Measurements from ENCODE around the gene AUP1.
A peak's percentile ranks its signal among the peaks of the same experiment; 100 is the strongest.

AUP1 gene

GRCh38 chr2:74511104-74511989 is 18.2 kb downstream of the AUP1 start:
- DNase-seq: no peak

GRCh38 chr2:74510272-74510671 is 19.2 kb downstream of the AUP1 start:
- DNase-seq: no peak

- DNase-seq: peak; percentile 32
Observed at GRCh38 chr2:74507926-74508520, 21.5 kb downstream of the AUP1 start.

- DNase-seq: peak; percentile 100
Observed at GRCh38 chr2:74507145-74507925, 22.2 kb downstream of the AUP1 start, which contains the start of gene PCGF1. Gene PCGF1 (minus strand): TSS chr2:74507695. CDS start chr2:74507668, 27 bp downstream.

- DNase-seq: no peak
Observed at GRCh38 chr2:74505448-74506246, 23.9 kb downstream of the AUP1 start.

- no peak for DNase-seq
Observed at GRCh38 chr2:74504591-74504990, 24.9 kb downstream of the AUP1 start.

- DNase-seq: no peak
Observed at GRCh38 chr2:74503506-74504475, 25.7 kb downstream of the AUP1 start.

GRCh38 chr2:74502720-74503505 is 26.6 kb downstream of the AUP1 start:
- DNase-seq: peak; percentile 60

- no peak for DNase-seq
Observed at GRCh38 chr2:74502147-74502719, 27.3 kb downstream of the AUP1 start.

GRCh38 chr2:74501335-74502071 is 28.0 kb downstream of the AUP1 start:
- DNase-seq: no peak

GRCh38 chr2:74500578-74500946 is 28.9 kb downstream of the AUP1 start:
- no peak for DNase-seq

GRCh38 chr2:74499940-74500577 is 29.4 kb downstream of the AUP1 start:
- no peak for DNase-seq

GRCh38 chr2:74499267-74499939 is 30.1 kb downstream of the AUP1 start, which contains the start of gene LBX2:
Gene LBX2 (minus strand): TSS chr2:74499603. CDS start chr2:74499537, 66 bp downstream.
- no peak for DNase-seq

- peak; percentile 42 for DNase-seq
Observed at GRCh38 chr2:74498500-74499266, 30.8 kb downstream of the AUP1 start.

- peak; percentile 38 for DNase-seq
Observed at GRCh38 chr2:74497777-74498499, 31.6 kb downstream of the AUP1 start.

GRCh38 chr2:74496997-74497776 is 32.3 kb downstream of the AUP1 start:
- no peak for DNase-seq
